ENCODE measurements around the gene COX4I2. TPM values are rescaled to one million over a fixed set of nuclear protein-coding genes. Genes with fewer than 3 reads are reported as not detected.
A peak's percentile ranks its signal among the peaks of the same experiment; 100 is the strongest.

The COX4I2 gene
- total and polyA plus RNA-seq, 4 donors: 14.4 to 51.8 (median 19.9) TPM

- H3K27me3 ChIP-seq (ENCODE audit: control insufficient read depth in 3 of 3, insufficient read depth in 3 of 3, low read length in 2 of 3): no peaks in the 10 kb centered on the region
- H3K4me1 ChIP-seq (ENCODE audit: control insufficient read depth in 5 of 5, insufficient read depth in 5 of 5, low read length in 5 of 5): peaks cover 0 to 34% (median 5%) of the 10 kb centered on the region in 5 donors
- TF ChIP-seq, protein P1, sequence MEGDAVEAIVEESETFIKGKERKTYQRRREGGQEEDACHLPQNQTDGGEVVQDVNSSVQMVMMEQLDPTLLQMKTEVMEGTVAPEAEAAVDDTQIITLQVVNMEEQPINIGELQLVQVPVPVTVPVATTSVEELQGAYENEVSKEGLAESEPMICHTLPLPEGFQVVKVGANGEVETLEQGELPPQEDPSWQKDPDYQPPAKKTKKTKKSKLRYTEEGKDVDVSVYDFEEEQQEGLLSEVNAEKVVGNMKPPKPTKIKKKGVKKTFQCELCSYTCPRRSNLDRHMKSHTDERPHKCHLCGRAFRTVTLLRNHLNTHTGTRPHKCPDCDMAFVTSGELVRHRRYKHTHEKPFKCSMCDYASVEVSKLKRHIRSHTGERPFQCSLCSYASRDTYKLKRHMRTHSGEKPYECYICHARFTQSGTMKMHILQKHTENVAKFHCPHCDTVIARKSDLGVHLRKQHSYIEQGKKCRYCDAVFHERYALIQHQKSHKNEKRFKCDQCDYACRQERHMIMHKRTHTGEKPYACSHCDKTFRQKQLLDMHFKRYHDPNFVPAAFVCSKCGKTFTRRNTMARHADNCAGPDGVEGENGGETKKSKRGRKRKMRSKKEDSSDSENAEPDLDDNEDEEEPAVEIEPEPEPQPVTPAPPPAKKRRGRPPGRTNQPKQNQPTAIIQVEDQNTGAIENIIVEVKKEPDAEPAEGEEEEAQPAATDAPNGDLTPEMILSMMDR (IDR thresholded peaks at IDR 0.05; ENCODE audit: control extremely low read depth, extremely low read depth): no peak
- H3K9me3 ChIP-seq (ENCODE audit: control insufficient read depth in 4 of 4, insufficient read depth in 3 of 4, low read length in 3 of 4): no peaks in the 10 kb centered on the region
- H3K27ac ChIP-seq (ENCODE audit: low read depth in 1 of 2, low read length in 1 of 2): peak overlapping the region in 1 of 2 donors; percentile 76
- no peak overlapping the region for H3K4me3 ChIP-seq
- no peak overlapping the region for H3K9ac ChIP-seq (ENCODE audit: insufficient read depth in 1 of 2, low read length in 2 of 2)
- ATAC-seq (ENCODE audit: insufficient read depth, low FRiP score): no peak
- DNase-seq: peak in 2 of 3 donors; percentile 65 to 72
- peaks cover 0 to 8% (median 0%) of the 10 kb centered on the region in 4 donors for H3K36me3 ChIP-seq (ENCODE audit: control insufficient read depth in 4 of 4, insufficient read depth in 4 of 4, low read length in 4 of 4)
- WGBS, 2 donors: 59 to 70% methylated on average over 4 of the region's 4 CpGs
These were observed 35.3 kb upstream of the COX4I2 start for GRCh38 chr20:31602431-31602778.

- TF ChIP-seq, protein P1 (IDR thresholded peaks at IDR 0.05; ENCODE audit: control extremely low read depth, extremely low read depth): no peak
- H3K9ac ChIP-seq (ENCODE audit: insufficient read depth in 1 of 2, low read length in 2 of 2): no peak overlapping the region
- ATAC-seq (ENCODE audit: insufficient read depth, low FRiP score): no peak
These were observed 34.8 kb upstream of the COX4I2 start for GRCh38 chr20:31602779-31603441.

DNA sequence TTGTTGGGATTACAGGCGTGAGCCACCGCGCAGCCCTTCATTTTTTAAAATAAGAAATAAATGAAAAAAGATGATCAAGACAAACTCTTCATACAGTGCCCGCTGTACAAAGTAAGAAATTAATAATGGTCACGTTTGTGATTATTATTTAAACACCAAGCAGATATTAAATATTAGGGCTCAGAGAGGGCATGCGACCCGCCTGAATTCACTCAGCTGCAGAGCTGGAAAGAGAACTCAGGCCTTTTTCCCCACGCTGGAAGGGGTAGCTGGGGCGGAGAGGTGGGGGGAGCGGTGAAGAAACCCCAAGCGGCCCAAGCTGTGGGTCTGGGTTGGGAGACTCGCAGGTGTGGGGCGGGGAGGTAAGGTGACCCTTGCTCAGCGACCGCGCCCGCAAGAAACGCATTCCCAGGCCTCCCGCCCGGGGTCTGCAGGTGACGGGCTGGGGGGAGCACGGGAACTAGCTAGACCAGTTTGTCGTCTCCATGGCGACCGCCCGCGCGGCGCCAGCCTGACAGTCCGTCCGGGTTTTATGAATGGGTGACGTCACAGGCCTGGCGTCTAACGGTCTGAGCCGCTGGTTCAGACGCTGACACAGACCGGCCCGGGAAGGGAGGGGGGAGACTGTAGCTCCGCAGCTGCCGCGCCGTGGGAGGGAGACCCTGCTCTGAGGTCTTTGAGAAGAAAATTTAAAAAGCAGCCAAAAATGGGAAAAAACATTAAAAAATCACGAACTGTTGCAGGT is 33.7 kb upstream of the COX4I2 start:
- Histone ChIP-seq H3K9me3 (ENCODE audit: control insufficient read depth in 4 of 4, insufficient read depth in 3 of 4, low read length in 3 of 4) (no peaks in the 10 kb centered on the region), H3K4me1 (ENCODE audit: control insufficient read depth in 5 of 5, insufficient read depth in 5 of 5, low read length in 5 of 5) (peaks cover 0 to 50% (median 12%) of the 10 kb centered on the region in 5 donors), H3K36me3 (ENCODE audit: control insufficient read depth in 4 of 4, insufficient read depth in 4 of 4, low read length in 4 of 4) (peaks cover 0 to 8% (median 0%) of the 10 kb centered on the region in 4 donors), H3K27me3 (ENCODE audit: control insufficient read depth in 3 of 3, insufficient read depth in 3 of 3, low read length in 2 of 3) (no peaks in the 10 kb centered on the region), H3K27ac (ENCODE audit: low read depth in 1 of 2, low read length in 1 of 2) (peak overlapping the region; percentile 92 to 96), H3K9ac (ENCODE audit: insufficient read depth in 1 of 2, low read length in 2 of 2) (peak overlapping the region; percentile 70 to 93), H3K4me3 (peak overlapping the region; percentile 42)
- TF ChIP-seq, protein P1 (IDR thresholded peaks at IDR 0.05; ENCODE audit: control extremely low read depth, extremely low read depth): no peak
- DNase-seq: peak; percentile 99 to 100 (median 99)
- 10 to 12% methylated on average over 42 to 43 of the region's 43 CpGs for WGBS, 2 donors
- ATAC-seq (ENCODE audit: insufficient read depth, low FRiP score): peak; percentile 46

More at GRCh38 chr20:31602779-31603441, 34.8 kb upstream of the COX4I2 start:
- H3K9me3 ChIP-seq (ENCODE audit: control insufficient read depth in 4 of 4, insufficient read depth in 3 of 4, low read length in 3 of 4): no peaks in the 10 kb centered on the region
- peaks cover 0 to 39% (median 10%) of the 10 kb centered on the region in 5 donors for H3K4me1 ChIP-seq (ENCODE audit: control insufficient read depth in 5 of 5, insufficient read depth in 5 of 5, low read length in 5 of 5)
- H3K27ac ChIP-seq (ENCODE audit: low read depth in 1 of 2, low read length in 1 of 2): peak overlapping the region; percentile 36 to 92
- no peak overlapping the region for H3K4me3 ChIP-seq
- peak in 2 of 3 donors; percentile 29 to 38 for DNase-seq
- peaks cover 0 to 8% (median 0%) of the 10 kb centered on the region in 4 donors for H3K36me3 ChIP-seq (ENCODE audit: control insufficient read depth in 4 of 4, insufficient read depth in 4 of 4, low read length in 4 of 4)
- no peaks in the 10 kb centered on the region for H3K27me3 ChIP-seq (ENCODE audit: control insufficient read depth in 3 of 3, insufficient read depth in 3 of 3, low read length in 2 of 3)
- WGBS, 2 donors: 55 to 67% methylated on average over 17 of the region's 17 CpGs
